Measurements from ENCODE around the gene APELA. TPM values are rescaled to one million over a fixed set of nuclear protein-coding genes. Genes with fewer than 3 reads are reported as not detected.

Gene APELA
- total RNA-seq, 4 donors from 2014 or later = 0.22 to 0.51 TPM; not detected in 2

- WGBS, 2 donors = 34 to 40% methylated on average over 1 of the region's 1 CpG
- intact Hi-C loops (cut with DNase I; ENCODE audit: low total_unique reads) = no loop called here
- TF ChIP-seq POLR2A (IDR thresholded peaks at IDR 0.05) (no peak), CTCF (IDR thresholded peaks at IDR 0.05) (no peak)
- H3K4me3 ChIP-seq (ENCODE audit: low read depth, poor library complexity, severe bottlenecking) = no peak overlapping the region
- no peak for DNase-seq (ENCODE audit: low spot score in 2 of 2)
These were observed 3.7 kb downstream of the APELA start for GRCh38 chr4:164880489-164881262.

- no peak overlapping the region for H3K4me3 ChIP-seq (ENCODE audit: low read depth, poor library complexity, severe bottlenecking)
- no peak for DNase-seq (ENCODE audit: low spot score in 2 of 2)
- 73 to 79% methylated on average over 1 of the region's 1 CpG for WGBS, 2 donors
- intact Hi-C loops (cut with DNase I; ENCODE audit: low total_unique reads) = no loop called here
- TF ChIP-seq CTCF (IDR thresholded peaks at IDR 0.05) = no peak
- TF ChIP-seq POLR2A (IDR thresholded peaks at IDR 0.05) = no peak
These were observed 11.2 kb downstream of the APELA start for GRCh38 chr4:164888096-164888715.

- WGBS, 2 donors = 62 to 76% methylated on average over 2 of the region's 2 CpGs
- intact Hi-C loops (cut with DNase I; ENCODE audit: low total_unique reads) = no loop called here
- no peak overlapping the region for H3K4me3 ChIP-seq (ENCODE audit: low read depth, poor library complexity, severe bottlenecking)
- no peak for DNase-seq (ENCODE audit: low spot score in 2 of 2)
- TF ChIP-seq CTCF (IDR thresholded peaks at IDR 0.05) = no peak
- TF ChIP-seq POLR2A (IDR thresholded peaks at IDR 0.05) = no peak
These were observed 13.7 kb downstream of the APELA start for GRCh38 chr4:164890691-164891090.

- TF ChIP-seq CTCF (IDR thresholded peaks at IDR 0.05) (no peak), POLR2A (IDR thresholded peaks at IDR 0.05) (no peak)
- intact Hi-C loops (cut with DNase I; ENCODE audit: low total_unique reads) = no loop called here
- no peak for DNase-seq (ENCODE audit: low spot score in 2 of 2)
- 79 to 84% methylated on average over 3 of the region's 3 CpGs for WGBS, 2 donors
- no peak overlapping the region for H3K4me3 ChIP-seq (ENCODE audit: low read depth, poor library complexity, severe bottlenecking)
These were observed 15.0 kb downstream of the APELA start for GRCh38 chr4:164892018-164892417.

GRCh38 chr4:164894702-164895101, 17.7 kb downstream of the APELA start:
- no peak overlapping the region for H3K4me3 ChIP-seq (ENCODE audit: low read depth, poor library complexity, severe bottlenecking)
- TF ChIP-seq POLR2A (IDR thresholded peaks at IDR 0.05) = no peak
- TF ChIP-seq CTCF (IDR thresholded peaks at IDR 0.05) = no peak
- 84 to 85% methylated on average over 3 of the region's 3 CpGs for WGBS, 2 donors
- intact Hi-C loops (cut with DNase I; ENCODE audit: low total_unique reads) = no loop called here
- no peak for DNase-seq (ENCODE audit: low spot score in 2 of 2)
